Activated CD4-positive, alpha-beta T cell treated with anti-CD3 and anti-CD28 coated beads, Interleukin-2, amount 10 ng/mL, durations not matched to agents 7 days and 5 days (primary cell): ENCODE measurements around the gene CCDC80. TPM values are rescaled to one million over a fixed set of nuclear protein-coding genes. Genes with fewer than 3 reads are reported as not detected.

Experiments
- CTCF ChIA-PET: fragments of 350-600 bp; sonication (Branson Sonifier 250); formaldehyde crosslinking; loops from one replicate; lab custom pipeline; 2021; ENCODE audit warnings: antibody characterized with exemption; lab: Charles Lee
- POLR2A ChIA-PET: fragments of 350-600 bp; sonication (Branson Sonifier 250); formaldehyde crosslinking; loops from one replicate; lab custom pipeline; 2021; ENCODE audit warnings: antibody characterized with exemption; lab: Charles Lee
- DNase-seq: peaks from one replicate; pipeline ENCODE4 v3.0.0-alpha.2; 2020
- H3K27ac Mint-ChIP-seq: one replicate; pipeline ENCODE4 v1.8.0; 2021; ENCODE audit warnings: mild to moderate bottlenecking, moderate library complexity, mixed read lengths
- H3K27me3 Mint-ChIP-seq: one replicate; pipeline ENCODE4 v1.8.0; 2021; ENCODE audit warnings: mixed read lengths
- H3K36me3 Mint-ChIP-seq: one replicate; pipeline ENCODE4 v1.8.0; 2021; ENCODE audit warnings: low read depth, mixed read lengths
- H3K4me1 Mint-ChIP-seq: one replicate; pipeline ENCODE4 v1.8.0; 2021; ENCODE audit warnings: mixed read lengths
- H3K4me3 Mint-ChIP-seq: one replicate; pipeline ENCODE4 v1.8.0; 2021; ENCODE audit warnings: mild to moderate bottlenecking, moderate library complexity, mixed read lengths
- H3K9me3 Mint-ChIP-seq: one replicate; pipeline ENCODE4 v1.8.0; 2021; ENCODE audit warnings: mixed read lengths
- total RNA-seq, 2 experiments: library from RNA; stranded (reverse); gene quantifications; one replicate each; pipeline ENCODE4 v1.2.3, GENCODE V29; 2021

The CCDC80 gene, protein sequence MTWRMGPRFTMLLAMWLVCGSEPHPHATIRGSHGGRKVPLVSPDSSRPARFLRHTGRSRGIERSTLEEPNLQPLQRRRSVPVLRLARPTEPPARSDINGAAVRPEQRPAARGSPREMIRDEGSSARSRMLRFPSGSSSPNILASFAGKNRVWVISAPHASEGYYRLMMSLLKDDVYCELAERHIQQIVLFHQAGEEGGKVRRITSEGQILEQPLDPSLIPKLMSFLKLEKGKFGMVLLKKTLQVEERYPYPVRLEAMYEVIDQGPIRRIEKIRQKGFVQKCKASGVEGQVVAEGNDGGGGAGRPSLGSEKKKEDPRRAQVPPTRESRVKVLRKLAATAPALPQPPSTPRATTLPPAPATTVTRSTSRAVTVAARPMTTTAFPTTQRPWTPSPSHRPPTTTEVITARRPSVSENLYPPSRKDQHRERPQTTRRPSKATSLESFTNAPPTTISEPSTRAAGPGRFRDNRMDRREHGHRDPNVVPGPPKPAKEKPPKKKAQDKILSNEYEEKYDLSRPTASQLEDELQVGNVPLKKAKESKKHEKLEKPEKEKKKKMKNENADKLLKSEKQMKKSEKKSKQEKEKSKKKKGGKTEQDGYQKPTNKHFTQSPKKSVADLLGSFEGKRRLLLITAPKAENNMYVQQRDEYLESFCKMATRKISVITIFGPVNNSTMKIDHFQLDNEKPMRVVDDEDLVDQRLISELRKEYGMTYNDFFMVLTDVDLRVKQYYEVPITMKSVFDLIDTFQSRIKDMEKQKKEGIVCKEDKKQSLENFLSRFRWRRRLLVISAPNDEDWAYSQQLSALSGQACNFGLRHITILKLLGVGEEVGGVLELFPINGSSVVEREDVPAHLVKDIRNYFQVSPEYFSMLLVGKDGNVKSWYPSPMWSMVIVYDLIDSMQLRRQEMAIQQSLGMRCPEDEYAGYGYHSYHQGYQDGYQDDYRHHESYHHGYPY
- not detected for total RNA-seq

DNA sequence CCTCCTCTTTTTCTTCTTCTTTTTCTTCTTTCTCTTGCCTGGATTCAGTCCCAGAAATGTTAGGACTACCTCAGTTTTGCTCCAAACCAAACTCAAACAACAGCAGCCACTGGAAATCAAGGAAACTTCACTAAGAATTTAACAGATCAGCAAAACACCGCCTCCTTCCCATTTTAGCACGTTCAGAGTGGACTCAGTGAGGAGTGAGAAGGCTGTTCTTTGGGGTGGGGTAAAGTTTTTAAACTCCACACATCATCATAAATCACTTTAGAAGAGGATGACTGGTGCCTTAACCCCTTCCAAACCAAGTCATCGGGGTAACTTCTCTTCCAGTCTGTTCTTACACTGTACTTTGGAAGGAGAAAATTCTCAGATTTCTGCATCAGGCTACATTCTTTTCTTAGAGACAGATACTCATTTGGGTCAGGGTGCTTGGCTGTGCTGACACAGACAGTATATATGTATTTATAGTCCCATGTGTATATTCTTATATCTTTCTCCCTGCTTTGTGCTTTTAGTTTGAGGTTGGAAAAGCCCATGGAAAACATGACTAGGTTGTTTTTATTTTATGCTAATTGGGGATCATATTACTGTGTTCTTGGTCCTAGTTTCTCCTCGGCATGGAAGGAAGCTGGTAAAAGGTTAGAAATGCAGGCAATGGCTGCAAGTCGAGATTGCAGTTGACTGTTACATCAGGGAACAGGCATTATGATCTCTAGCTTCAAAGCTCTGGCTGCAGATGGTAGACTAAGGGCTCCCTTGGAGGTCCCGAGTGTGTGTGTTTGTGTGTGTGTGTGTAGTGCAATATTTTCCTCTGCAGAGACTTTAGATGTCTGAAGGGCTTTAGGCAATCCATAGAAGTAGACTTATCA, at the start of gene CCDC80:
Gene CCDC80, minus strand, starts transcription at position 214 of the 872 bp plus-strand sequence. CDS start 1,238 bp downstream, outside the sequence.
- H3K27me3 Mint-ChIP-seq: peaks cover 6% of the 10 kb centered on the region
- POLR2A ChIA-PET: no interaction called here
- H3K27ac Mint-ChIP-seq: no peak within 1 kb of the TSS
- CTCF ChIA-PET: interaction anchor here (0.7 to 5.0 kb wide), 5 partner anchors 8 to 338 kb away, joined by 3 to 28 read pairs (median 12); no protein-coding TSS in a partner anchor
- H3K9me3 Mint-ChIP-seq: no peaks in the 10 kb centered on the region
- no peaks in the 10 kb centered on the region for H3K36me3 Mint-ChIP-seq
- DNase-seq: no peak
- H3K4me1 Mint-ChIP-seq: peaks cover 19% of the 10 kb centered on the region
- no peak within 1 kb of the TSS for H3K4me3 Mint-ChIP-seq

DNA sequence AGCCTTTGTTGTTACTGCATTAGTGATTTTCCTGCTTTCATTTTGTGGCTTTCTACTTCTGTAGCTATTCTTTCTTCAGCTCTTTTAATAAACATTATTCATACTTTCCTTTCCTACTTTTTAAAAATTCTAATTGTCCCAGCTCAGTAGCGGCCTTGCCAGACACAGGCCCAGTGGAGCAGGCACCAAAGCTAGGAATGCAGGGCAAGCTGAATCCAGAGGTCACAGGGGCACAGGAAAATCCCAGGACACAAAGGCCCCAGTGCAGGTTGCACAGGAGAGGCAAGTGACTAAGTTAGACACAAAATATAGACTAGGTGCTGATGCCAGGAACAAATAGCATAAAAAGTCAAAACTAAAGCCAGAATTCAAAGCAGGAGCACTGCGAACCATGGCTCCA, 49.0 kb upstream of the CCDC80 start:
- Mint-ChIP-seq H3K4me3 (no peak overlapping the region), H3K27me3 (peaks cover 10% of the 10 kb centered on the region), H3K4me1 (peaks cover 15% of the 10 kb centered on the region), H3K27ac (no peak overlapping the region), H3K36me3 (peaks cover 1% of the 10 kb centered on the region), H3K9me3 (peaks cover 5% of the 10 kb centered on the region)
- no peak for DNase-seq
- ChIA-PET POLR2A (no interaction called here), CTCF (interaction anchor here (1.0 to 1.5 kb wide), 2 partner anchors 13 to 45 kb away, joined by 3 read pairs; no protein-coding TSS in a partner anchor)

DNA sequence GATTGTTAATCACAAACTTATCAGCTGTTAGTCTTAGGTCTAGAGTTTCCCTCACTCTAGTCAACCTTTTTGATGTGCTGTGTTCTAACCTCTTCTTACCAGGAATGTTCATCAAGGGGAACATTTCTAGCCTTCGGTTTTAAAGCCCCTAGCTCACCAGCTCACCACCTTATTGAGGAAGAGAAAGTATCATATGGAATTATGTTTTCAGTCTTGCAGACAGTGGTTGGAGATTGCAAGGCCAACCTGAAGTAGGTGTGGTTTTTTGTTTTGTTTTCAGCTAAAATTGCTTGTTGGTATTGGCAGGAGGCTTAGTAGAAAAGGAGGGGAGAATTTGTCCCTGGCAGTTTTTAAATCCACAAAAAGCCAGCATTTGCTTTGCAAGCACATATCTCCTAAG, 48.4 kb upstream of the CCDC80 start:
- Mint-ChIP-seq H3K36me3 (peaks cover 1% of the 10 kb centered on the region), H3K4me3 (no peak overlapping the region), H3K4me1 (peaks cover 15% of the 10 kb centered on the region), H3K27me3 (peaks cover 10% of the 10 kb centered on the region), H3K9me3 (peaks cover 5% of the 10 kb centered on the region), H3K27ac (no peak overlapping the region)
- CTCF ChIA-PET: interaction anchor here (1.0 to 1.5 kb wide), 2 partner anchors 13 to 46 kb away, joined by 3 read pairs; no protein-coding TSS in a partner anchor
- POLR2A ChIA-PET: no interaction called here
- DNase-seq: no peak

DNA sequence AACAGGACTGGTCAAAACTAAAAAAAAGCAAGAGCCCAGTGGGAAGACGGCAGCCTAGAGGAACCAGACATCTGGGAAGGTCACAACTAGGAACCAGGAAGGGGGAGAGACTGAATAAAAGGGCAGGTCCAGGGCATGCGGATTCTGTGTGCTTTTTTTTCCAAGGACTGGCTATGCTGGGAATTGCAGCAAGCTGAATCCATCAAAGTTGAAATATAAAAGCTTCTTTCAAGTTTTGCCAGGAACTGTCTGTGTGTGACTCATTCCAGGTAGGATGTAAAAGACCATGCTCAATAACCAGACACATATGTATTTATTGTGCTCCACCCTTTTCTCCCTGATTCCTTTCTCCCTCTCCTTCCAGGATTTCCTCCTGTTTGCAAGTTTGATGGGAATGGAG, 47.9 kb upstream of the CCDC80 start:
- Mint-ChIP-seq H3K9me3 (peaks cover 2% of the 10 kb centered on the region), H3K4me1 (peaks cover 15% of the 10 kb centered on the region), H3K36me3 (peaks cover 1% of the 10 kb centered on the region), H3K4me3 (no peak overlapping the region), H3K27me3 (peaks cover 10% of the 10 kb centered on the region), H3K27ac (no peak overlapping the region)
- ChIA-PET CTCF (interaction anchor here (1.5 kb wide), 1 partner anchor 12 kb away, joined by 3 read pairs; no protein-coding TSS in a partner anchor), POLR2A (no interaction called here)
- no peak for DNase-seq

DNA sequence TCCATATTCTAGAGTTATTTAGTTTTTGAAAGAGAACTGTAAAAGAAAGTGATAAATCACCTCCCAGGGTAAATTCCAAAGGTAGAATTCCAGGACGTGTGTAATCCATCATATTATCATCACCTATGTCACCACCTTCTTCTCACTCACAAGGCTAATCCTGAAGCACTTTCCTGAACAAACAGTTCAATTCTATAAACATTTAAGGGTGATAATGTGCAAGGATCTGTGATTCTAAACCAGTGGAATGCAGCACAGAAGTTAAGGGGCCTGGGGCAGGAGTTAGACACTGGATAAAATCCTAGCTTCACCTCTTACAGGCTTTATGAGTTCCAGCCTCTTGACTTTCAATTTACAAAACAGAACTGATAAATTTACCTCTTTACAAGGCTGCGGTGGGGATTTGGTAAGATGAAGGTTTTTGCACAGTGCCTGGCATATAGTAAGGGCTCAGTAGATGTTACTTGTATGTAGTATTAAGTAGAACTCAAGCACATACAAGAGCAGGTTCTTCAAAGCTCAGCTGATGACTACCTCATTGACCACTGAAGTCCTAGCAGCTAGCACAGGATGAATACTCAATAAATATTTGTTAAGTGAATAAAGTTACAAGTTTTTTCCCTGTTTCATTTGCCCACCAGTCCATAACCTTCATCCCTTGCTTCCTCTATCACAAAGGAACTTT, 47.3 kb upstream of the CCDC80 start:
- DNase-seq: no peak
- POLR2A ChIA-PET: no interaction called here
- Mint-ChIP-seq H3K27me3 (peaks cover 10% of the 10 kb centered on the region), H3K9me3 (peaks cover 2% of the 10 kb centered on the region), H3K36me3 (peaks cover 1% of the 10 kb centered on the region), H3K4me3 (no peak overlapping the region), H3K4me1 (peaks cover 15% of the 10 kb centered on the region), H3K27ac (no peak overlapping the region)
- CTCF ChIA-PET: interaction anchor here (1.5 kb wide), 1 partner anchor 12 kb away, joined by 3 read pairs; no protein-coding TSS in a partner anchor

DNA sequence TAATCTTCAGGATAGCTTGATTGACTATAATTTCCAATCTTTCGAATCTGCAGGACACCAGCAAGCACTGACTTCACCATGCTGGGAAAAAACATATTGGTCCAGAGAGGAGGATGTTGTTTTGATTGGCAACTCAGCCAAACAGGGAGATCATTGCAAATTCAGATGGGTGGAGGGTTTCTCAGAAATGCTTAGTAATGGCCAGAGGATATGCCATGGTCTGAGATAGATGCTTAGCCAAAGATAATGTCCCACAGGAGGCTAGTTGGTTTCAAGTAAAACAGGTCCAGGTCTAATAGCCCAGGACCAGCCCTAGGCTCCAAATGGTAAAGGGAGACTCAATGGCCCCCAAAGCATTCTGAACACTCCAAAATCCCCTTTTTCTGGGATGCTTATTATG, 46.7 kb upstream of the CCDC80 start:
- ChIA-PET POLR2A (no interaction called here), CTCF (no interaction called here)
- H3K4me1 Mint-ChIP-seq: peaks cover 15% of the 10 kb centered on the region
- H3K36me3 Mint-ChIP-seq: no peaks in the 10 kb centered on the region
- H3K27ac Mint-ChIP-seq: no peak overlapping the region
- no peak for DNase-seq
- no peak overlapping the region for H3K4me3 Mint-ChIP-seq
- H3K27me3 Mint-ChIP-seq: peaks cover 10% of the 10 kb centered on the region
- H3K9me3 Mint-ChIP-seq: no peaks in the 10 kb centered on the region

DNA sequence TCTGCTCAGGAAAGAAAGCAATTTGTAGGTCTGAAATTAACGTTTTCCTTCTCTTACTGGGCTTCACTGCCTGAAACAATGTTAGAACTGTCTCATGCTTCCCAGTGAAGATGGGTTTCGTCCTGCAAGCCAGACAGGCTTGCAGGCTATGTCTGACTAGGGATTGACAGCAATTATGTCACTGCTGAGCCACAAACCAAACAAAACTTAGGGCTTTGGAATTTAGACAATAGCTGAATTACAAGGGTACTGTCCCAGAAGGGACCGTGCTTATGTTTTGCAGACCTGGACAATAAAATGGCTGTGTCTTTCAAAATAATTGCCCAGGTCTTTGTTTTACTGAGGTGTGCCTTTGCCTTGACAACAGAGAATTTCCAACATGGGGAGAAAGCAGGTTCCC, 46.3 kb upstream of the CCDC80 start:
- H3K27me3 Mint-ChIP-seq: peaks cover 10% of the 10 kb centered on the region
- no peaks in the 10 kb centered on the region for H3K9me3 Mint-ChIP-seq
- POLR2A ChIA-PET: no interaction called here
- DNase-seq: no peak
- CTCF ChIA-PET: no interaction called here
- H3K36me3 Mint-ChIP-seq: no peaks in the 10 kb centered on the region
- H3K4me1 Mint-ChIP-seq: peaks cover 15% of the 10 kb centered on the region
- H3K27ac Mint-ChIP-seq: no peak overlapping the region
- H3K4me3 Mint-ChIP-seq: no peak overlapping the region

DNA sequence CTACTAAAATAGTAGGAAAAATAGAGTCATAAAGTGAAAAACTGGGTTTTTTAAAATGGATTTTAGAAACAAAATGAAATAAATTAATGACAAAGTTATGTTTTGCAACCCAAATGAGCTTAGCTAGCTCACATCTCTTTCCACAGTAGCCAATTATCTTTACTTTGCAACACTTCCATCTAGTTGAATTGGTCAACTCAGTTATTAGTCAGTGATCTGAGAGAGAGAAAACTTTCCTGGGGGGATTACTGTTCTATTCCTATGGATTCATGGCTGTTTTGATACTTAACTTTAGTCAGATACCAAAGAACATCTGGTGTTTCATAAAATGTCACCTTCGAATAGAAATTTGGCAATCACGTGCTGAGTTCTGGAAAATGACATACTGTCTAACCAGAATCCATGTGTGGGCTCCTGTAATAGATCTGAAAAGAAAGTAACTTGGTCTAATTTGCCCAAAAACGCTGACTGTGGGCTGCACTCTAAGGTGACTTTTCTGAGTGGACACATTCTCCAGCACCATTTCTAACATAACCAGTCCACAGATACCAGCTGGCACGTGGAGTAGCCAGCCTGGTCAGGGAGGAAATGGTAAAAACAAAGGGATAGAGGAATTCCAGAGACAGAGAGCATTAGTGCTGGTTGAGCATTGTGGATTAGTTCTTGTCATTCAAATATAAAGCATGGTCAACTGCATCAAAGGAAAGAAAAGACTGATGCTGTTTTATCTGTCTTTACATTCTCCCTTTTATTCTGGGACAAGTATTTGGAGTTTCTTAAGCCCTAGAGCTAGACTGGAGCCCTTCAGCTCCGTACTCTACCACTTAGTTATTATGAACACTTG, 45.2 kb upstream of the CCDC80 start:
- Mint-ChIP-seq H3K27ac (no peak overlapping the region), H3K9me3 (no peaks in the 10 kb centered on the region), H3K36me3 (no peaks in the 10 kb centered on the region), H3K4me1 (peaks cover 17% of the 10 kb centered on the region), H3K27me3 (peaks cover 10% of the 10 kb centered on the region), H3K4me3 (no peak overlapping the region)
- ChIA-PET POLR2A (no interaction called here), CTCF (interaction anchor here (0.6 kb wide), 1 partner anchor 324 kb away, joined by 3 read pairs; no protein-coding TSS in a partner anchor)
- DNase-seq: no peak

DNA sequence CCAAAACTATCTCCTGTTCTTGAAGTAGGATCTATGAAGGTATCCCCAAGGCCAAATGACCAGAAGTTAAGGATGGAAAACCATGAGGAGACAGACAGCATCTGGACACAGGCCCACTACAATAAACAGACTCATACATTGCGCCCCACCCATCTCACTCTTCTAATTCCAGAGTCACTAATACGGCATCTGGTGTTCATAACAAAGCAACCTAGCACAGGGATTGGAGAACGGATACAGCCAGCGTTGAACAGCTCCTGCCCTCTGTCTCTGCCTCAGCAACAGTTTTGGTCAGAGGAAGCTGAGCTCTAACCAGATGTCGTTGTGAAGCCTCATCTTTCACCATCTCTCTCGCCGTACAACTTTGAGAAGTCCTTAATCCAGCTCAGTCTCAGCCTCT, 44.5 kb upstream of the CCDC80 start:
- H3K27me3 Mint-ChIP-seq: peaks cover 10% of the 10 kb centered on the region
- no peaks in the 10 kb centered on the region for H3K36me3 Mint-ChIP-seq
- H3K4me3 Mint-ChIP-seq: no peak overlapping the region
- DNase-seq: no peak
- peaks cover 17% of the 10 kb centered on the region for H3K4me1 Mint-ChIP-seq
- ChIA-PET POLR2A (no interaction called here), CTCF (interaction anchor here (0.6 kb wide), 1 partner anchor 325 kb away, joined by 3 read pairs; no protein-coding TSS in a partner anchor)
- no peaks in the 10 kb centered on the region for H3K9me3 Mint-ChIP-seq
- no peak overlapping the region for H3K27ac Mint-ChIP-seq

DNA sequence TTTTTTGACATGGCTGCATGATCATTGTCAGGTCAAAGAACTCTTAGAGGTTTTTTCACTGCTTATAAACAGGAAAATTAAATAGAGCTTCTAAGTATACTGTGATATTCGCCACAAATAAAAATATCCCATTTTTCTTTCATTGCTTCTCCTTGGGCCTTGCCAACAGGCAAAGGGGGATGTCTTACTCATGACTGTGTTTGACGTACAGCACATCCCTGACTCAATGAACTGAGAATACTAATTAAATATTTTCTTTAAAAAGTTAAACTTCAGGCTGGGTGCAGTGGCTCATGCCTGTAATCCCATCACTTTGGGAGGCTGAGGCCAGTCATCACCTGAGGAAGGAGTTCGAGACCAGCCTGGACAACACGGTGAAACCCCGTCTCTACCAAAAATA, 41.4 kb upstream of the CCDC80 start:
- Mint-ChIP-seq H3K36me3 (peaks cover 8% of the 10 kb centered on the region), H3K27me3 (peaks cover 12% of the 10 kb centered on the region), H3K9me3 (peaks cover 2% of the 10 kb centered on the region), H3K4me1 (peaks cover 18% of the 10 kb centered on the region), H3K27ac (no peak overlapping the region), H3K4me3 (no peak overlapping the region)
- no peak for DNase-seq
- ChIA-PET POLR2A (no interaction called here), CTCF (interaction anchor here (0.7 to 1.5 kb wide), 3 partner anchors 10 to 52 kb away, joined by 3 to 5 read pairs (median 4); no protein-coding TSS in a partner anchor)

DNA sequence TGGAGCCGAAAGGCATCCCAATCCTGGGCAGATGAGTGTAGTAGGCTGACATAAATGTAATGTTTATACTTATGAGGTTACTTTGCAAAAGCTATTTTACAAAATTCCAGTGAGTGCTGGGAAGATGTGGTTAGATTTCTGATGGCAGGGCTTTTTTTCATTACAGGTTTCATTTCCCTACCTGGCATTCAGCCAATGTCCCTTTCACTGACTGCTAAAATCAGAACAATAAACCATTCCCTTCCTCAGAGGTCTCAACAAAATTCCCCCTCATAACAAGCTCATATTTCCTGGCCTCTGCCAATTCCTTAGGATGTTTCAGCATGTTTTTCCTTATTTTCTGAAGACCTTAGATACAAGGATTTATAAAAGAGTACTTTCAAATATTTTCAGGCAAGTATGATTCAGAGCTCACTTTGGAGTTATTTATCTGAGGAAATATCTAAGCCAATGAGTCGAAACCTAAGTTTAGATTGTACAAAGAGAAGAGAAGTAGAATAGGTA, 40.9 kb upstream of the CCDC80 start:
- no peak overlapping the region for H3K27ac Mint-ChIP-seq
- no peak for DNase-seq
- peaks cover 2% of the 10 kb centered on the region for H3K9me3 Mint-ChIP-seq
- H3K27me3 Mint-ChIP-seq: peaks cover 12% of the 10 kb centered on the region
- H3K4me3 Mint-ChIP-seq: no peak overlapping the region
- H3K4me1 Mint-ChIP-seq: peaks cover 23% of the 10 kb centered on the region
- ChIA-PET POLR2A (no interaction called here), CTCF (interaction anchor here (0.7 to 0.9 kb wide), 2 partner anchors 10 kb away, joined by 3 to 4 read pairs; no protein-coding TSS in a partner anchor)
- H3K36me3 Mint-ChIP-seq: peaks cover 8% of the 10 kb centered on the region
